ENCODE data around the gene UNC13D.

- TF ChIP-seq EZH2 (IDR thresholded peaks at IDR 0.05; ENCODE audit: borderline replicate concordance, insufficient read depth, low read length, poor library complexity, severe bottlenecking), result no peak
- TF ChIP-seq CTCF (IDR thresholded peaks at IDR 0.05; ENCODE audit: poor library complexity, severe bottlenecking), result no peak
- no peak for TF ChIP-seq POLR2AphosphoS5 (IDR thresholded peaks at IDR 0.05)
These were observed 64.0 kb downstream of the UNC13D start for GRCh38 chr17:75779987-75780889.
